HG03457 (cell line): Measurements from ENCODE around the gene STMND1.

ENCODE experiments used
- ATAC-seq: cut with Tn5 transposase; IDR thresholded peaks from one replicate; pipeline ENCODE4 v1.9.1; 2021; ENCODE audit warnings: moderate number of reproducible peaks; ENCODE audit not compliant: unreplicated experiment

Gene STMND1

GRCh38 chr6:17157617-17158016 is 55.8 kb downstream of the STMND1 start:
- ATAC-seq: no peak

- ATAC-seq: no peak
Observed at GRCh38 chr6:17159240-17159639, 57.4 kb downstream of the STMND1 start.

DNA sequence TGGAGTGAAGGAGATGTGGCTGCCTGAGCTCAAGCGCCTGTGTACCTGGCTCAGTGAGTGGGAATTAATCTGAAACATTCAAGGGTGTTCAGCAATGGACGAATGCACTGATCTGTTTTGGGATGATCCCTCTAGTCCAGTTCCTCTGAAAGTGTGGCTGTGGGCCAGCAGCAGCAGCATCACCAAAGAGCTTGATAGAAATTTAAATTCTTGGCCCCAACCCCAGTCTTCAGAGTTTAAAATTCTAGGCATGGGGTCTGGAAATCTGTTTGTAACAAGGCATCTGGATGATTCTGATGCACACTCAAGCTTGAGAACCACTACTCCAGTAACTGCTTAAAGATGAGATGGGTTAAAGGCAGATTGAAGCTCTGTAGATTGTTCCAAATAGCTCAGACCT is 59.2 kb downstream of the STMND1 start:
- ATAC-seq: no peak

GRCh38 chr6:17165383-17165782 is 63.5 kb downstream of the STMND1 start:
- no peak for ATAC-seq

- no peak for ATAC-seq
Observed at GRCh38 chr6:17167327-17167979, 65.6 kb downstream of the STMND1 start.

DNA sequence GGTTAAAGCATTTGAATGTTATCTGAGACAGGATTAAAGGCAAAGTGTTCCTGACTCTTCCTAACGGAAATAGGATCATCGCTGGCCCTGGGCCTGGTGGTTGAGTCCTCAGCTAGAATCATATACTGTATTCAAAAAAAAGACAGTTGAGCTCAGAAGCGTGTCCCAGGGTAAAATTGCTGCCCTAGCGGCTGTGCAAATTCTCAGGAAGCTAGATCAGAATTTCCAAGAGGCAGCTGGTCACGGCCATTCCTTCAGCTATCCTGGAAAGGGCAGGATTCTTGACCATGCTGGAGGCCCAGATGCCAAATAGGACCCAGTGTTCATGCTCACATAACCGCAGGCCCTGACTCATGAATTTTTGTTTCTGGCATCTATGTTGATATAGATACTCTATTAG is 67.4 kb downstream of the STMND1 start:
- ATAC-seq: no peak

DNA sequence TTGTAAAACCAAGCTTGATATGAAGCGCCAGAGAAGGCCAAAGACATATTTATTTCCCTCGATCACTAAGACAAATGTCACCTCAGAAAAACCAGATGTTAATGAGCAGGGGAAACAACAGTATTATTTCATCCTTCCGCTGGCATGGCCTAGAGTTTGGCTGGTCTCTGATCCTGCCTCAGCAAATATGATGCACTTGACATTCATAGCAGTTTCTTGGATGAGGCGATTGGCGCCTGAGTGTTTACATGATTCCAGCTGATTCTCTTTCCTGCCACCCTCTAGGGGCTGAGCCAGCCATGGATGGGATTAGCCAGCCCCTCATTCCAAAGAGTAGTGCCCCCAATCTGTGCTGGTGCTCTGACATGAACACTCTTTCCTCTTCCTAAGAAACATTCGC is 67.9 kb downstream of the STMND1 start:
- ATAC-seq: no peak

- ATAC-seq: no peak
Observed at GRCh38 chr6:17172836-17173470, 71.1 kb downstream of the STMND1 start.

DNA sequence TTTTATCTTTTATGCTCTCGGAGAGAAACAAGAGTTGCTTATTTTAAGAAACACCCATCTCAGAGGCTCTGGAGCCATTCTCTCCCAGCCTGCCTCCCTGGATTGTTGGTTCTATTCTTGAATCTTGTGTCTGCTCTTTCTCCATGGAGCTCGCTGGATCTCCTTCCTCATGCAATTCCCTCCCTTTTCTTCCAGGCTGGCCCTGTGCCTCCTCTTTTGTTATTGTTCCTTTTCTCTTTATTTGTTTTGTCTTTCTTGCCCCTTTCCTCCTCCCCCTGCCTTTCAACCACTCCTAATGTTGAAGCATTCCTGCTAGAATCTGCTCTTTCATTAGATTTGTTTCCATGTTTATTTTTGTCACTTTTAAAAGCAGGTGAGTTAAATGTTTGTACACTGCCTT is 76.5 kb downstream of the STMND1 start:
- no peak for ATAC-seq

DNA sequence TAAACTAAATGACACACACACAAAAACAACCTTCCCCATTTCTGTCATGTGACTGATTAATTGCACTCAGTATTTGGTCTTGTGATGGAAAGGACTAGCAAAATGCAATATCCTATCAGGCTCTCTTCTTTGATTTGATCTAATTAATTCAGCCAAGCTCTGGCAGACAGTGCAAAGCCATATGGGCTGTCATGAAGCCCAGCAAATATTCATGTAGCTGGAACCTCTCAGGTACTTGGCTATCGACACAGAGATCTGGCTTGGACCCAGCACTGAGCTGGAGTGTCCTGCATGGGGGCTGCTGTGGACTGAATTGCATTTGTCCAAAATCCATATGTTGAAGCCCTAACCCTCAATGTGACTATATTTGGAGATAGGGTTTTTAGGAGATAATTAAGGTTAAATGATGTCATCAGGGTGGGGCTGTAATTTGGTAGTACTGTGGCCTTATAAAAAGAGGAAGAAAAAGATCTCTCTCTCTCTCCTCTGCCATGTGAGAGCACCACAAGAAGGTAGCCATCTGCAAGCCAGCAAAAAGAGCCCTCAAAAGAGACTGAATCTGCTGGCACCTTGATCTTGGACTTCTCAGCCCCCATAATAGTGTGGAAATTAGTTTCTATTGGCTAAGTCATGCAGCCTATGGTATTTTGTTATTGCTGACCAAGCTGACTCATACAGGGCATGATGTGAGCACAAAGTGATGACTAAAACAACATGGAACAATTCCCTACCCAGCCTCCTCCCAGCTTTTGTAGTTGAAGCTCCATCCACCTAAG is 77.1 kb downstream of the STMND1 start:
- no peak for ATAC-seq

GRCh38 chr6:17179530-17180073 is 77.8 kb downstream of the STMND1 start:
- no peak for ATAC-seq
